ELR (cell line): ENCODE data around the gene INPP4B.
"Not testable (repeated sequence)": the region's sequence is repeated elsewhere in the genome, so short reads cannot be mapped to it uniquely, and the experiment has no call there.

Source experiments
- DNase-seq: peaks from one replicate; pipeline ENCODE4 v3.0.0-alpha.2; 2015; ENCODE audit warnings: low read depth

The INPP4B gene

GRCh38 chr4:142544594-142544993 lies 301.5 kb downstream of the INPP4B start:
- no peak for DNase-seq

GRCh38 chr4:142544039-142544438 lies 302.1 kb downstream of the INPP4B start:
- no peak for DNase-seq

GRCh38 chr4:142540483-142540804 lies 305.7 kb downstream of the INPP4B start:
- DNase-seq, result no peak

- no peak for DNase-seq
These were observed 306.2 kb downstream of the INPP4B start for GRCh38 chr4:142539796-142540482.

GRCh38 chr4:142535009-142535408 lies 311.1 kb downstream of the INPP4B start:
- peak; percentile 76 for DNase-seq

- DNase-seq, result no peak
These were observed 314.0 kb downstream of the INPP4B start for GRCh38 chr4:142532054-142532453.

- no peak for DNase-seq
These were observed 315.4 kb downstream of the INPP4B start for GRCh38 chr4:142530728-142531127.

- DNase-seq, result no peak
These were observed 317.7 kb downstream of the INPP4B start for GRCh38 chr4:142528433-142528832.

GRCh38 chr4:142523111-142523510 lies 323.0 kb downstream of the INPP4B start:
- DNase-seq, result no peak

- peak; percentile 11 for DNase-seq
These were observed 326.8 kb downstream of the INPP4B start for GRCh38 chr4:142519342-142519741.

- peak; percentile 49 for DNase-seq
These were observed 329.2 kb downstream of the INPP4B start for GRCh38 chr4:142516686-142517526.

GRCh38 chr4:142512161-142512560 lies 333.9 kb downstream of the INPP4B start:
- peak; percentile 76 for DNase-seq

GRCh38 chr4:142509881-142510280 lies 336.2 kb downstream of the INPP4B start:
- DNase-seq, result no peak

GRCh38 chr4:142509381-142509780 lies 336.7 kb downstream of the INPP4B start:
- DNase-seq, result not testable (repeated sequence)

GRCh38 chr4:142500966-142501365 lies 345.1 kb downstream of the INPP4B start:
- no peak for DNase-seq

- DNase-seq, result no peak
These were observed 348.5 kb downstream of the INPP4B start for GRCh38 chr4:142497606-142498005.

- DNase-seq, result no peak
These were observed 352.6 kb downstream of the INPP4B start for GRCh38 chr4:142493255-142494110.

GRCh38 chr4:142485452-142485851 lies 360.6 kb downstream of the INPP4B start:
- DNase-seq, result no peak

GRCh38 chr4:142480244-142480643 lies 365.9 kb downstream of the INPP4B start:
- DNase-seq, result peak; percentile 57

GRCh38 chr4:142475663-142476062 lies 370.4 kb downstream of the INPP4B start:
- peak; percentile 45 for DNase-seq

GRCh38 chr4:142474398-142475087 lies 371.6 kb downstream of the INPP4B start:
- peak; percentile 52 for DNase-seq

GRCh38 chr4:142473960-142474338 lies 372.2 kb downstream of the INPP4B start:
- DNase-seq, result no peak
